Measurements from ENCODE around the gene PSG3.

- TF ChIP-seq CTCF (IDR thresholded peaks at IDR 0.05) (no peak), EP300 (IDR thresholded peaks at IDR 0.05) (no peak), POLR2AphosphoS5 (IDR thresholded peaks at IDR 0.05) (no peak)
Observed at GRCh38 chr19:42697884-42698283, 42.4 kb downstream of the PSG3 start.
